IMR-90 (cell line): ENCODE measurements around the gene MCRIP2. TPM values are rescaled to one million over a fixed set of nuclear protein-coding genes. Genes with fewer than 3 reads are reported as not detected.

Experiments
- ATAC-seq: fragments of 200-7000 bp; cut with Tn5 transposase; 2 replicates; pipeline ENCODE4 v1.9.1; 2020; ENCODE audit warnings: low read depth, mild to moderate bottlenecking, moderate library complexity
- BruUV-seq: library from RNA; stranded (reverse); fragments of 400-500 nt; replicated peaks from 2 replicates; lab custom pipeline; 2021; lab: Mats Ljungman, UMichigan
- CTCF ChIA-PET: fragments of 300-600 bp; formaldehyde crosslinking; extraction: SDS; loops from one replicate; lab custom pipeline; 2021; ENCODE audit warnings: antibody characterized with exemption; lab: Yijun Ruan, JAX
- POLR2A ChIA-PET: fragments of 300-600 bp; sonication (Branson Sonifier 250); formaldehyde crosslinking; loops from one replicate; lab custom pipeline; 2022; ENCODE audit warnings: antibody characterized with exemption; ENCODE audit not compliant: unreplicated experiment; lab: Charles Lee
- DNase-seq: peaks from one replicate; pipeline ENCODE4 v3.0.0; 2013
- H2AFZ ChIP-seq: replicated peaks from 2 replicates; pipeline ENCODE3; 2013; ENCODE audit warnings: low read length, mild to moderate bottlenecking; ENCODE audit not compliant: poor library complexity
- H2AK5ac ChIP-seq: 2 replicates; pipeline ENCODE4 v1.6.1; 2013; ENCODE audit warnings: low read depth, low read length, inconsistent platforms
- H2AK9ac ChIP-seq: replicated peaks from 2 replicates; pipeline ENCODE3; 2013; ENCODE audit warnings: mild to moderate bottlenecking, low read depth, low read length, moderate library complexity; ENCODE audit not compliant: poor library complexity
- H2BK120ac ChIP-seq: 2 replicates; pipeline ENCODE4 v1.6.1; 2013; ENCODE audit warnings: low read depth, low read length, inconsistent platforms
- H2BK15ac ChIP-seq: 3 replicates; pipeline ENCODE4 v1.6.1; 2013; ENCODE audit warnings: low read depth, low read length, inconsistent platforms
- H2BK20ac ChIP-seq: 2 replicates; pipeline ENCODE4 v1.6.1; 2013; ENCODE audit warnings: low read depth, mild to moderate bottlenecking, inconsistent platforms, low read length, moderate library complexity
- H2BK5ac ChIP-seq: 2 replicates; pipeline ENCODE4 v1.6.1; 2013; ENCODE audit warnings: mild to moderate bottlenecking, low read depth, low read length, inconsistent platforms; ENCODE audit not compliant: poor library complexity, severe bottlenecking
- H3K14ac ChIP-seq: replicated peaks from 2 replicates; pipeline ENCODE4 v1.6.1; 2013; ENCODE audit warnings: low read depth, low read length, inconsistent platforms
- H3K18ac ChIP-seq: 2 replicates; pipeline ENCODE4 v1.6.1; 2013; ENCODE audit warnings: low read depth, low read length, control low read depth
- H3K23ac ChIP-seq: 2 replicates; pipeline ENCODE4 v1.6.1; 2013; ENCODE audit warnings: low read depth, low read length, inconsistent platforms
- H3K27ac ChIP-seq: 2 replicates; pipeline ENCODE4 v1.5.1; 2013; ENCODE audit warnings: mild to moderate bottlenecking, control low read depth, low read length; ENCODE audit not compliant: insufficient read depth
- H3K27me3 ChIP-seq: 2 replicates; pipeline ENCODE4 v1.6.1; 2013; ENCODE audit warnings: low read length; ENCODE audit not compliant: control insufficient read depth, insufficient read depth
- H3K36me3 ChIP-seq: 2 replicates; pipeline ENCODE4 v1.6.1; 2013; ENCODE audit warnings: low read length, mixed read lengths; ENCODE audit not compliant: control insufficient read depth, insufficient read depth
- H3K4ac ChIP-seq: 2 replicates; pipeline ENCODE4 v1.6.1; 2013; ENCODE audit warnings: low read depth, low read length, inconsistent platforms
- H3K4me1 ChIP-seq: 2 replicates; pipeline ENCODE4 v1.6.1; 2013; ENCODE audit warnings: low read length, mixed read lengths; ENCODE audit not compliant: control insufficient read depth, insufficient read depth
- H3K4me2 ChIP-seq: 2 replicates; pipeline ENCODE4 v1.6.1; 2013; ENCODE audit warnings: low read depth, mild to moderate bottlenecking, control low read depth, low read length, moderate library complexity
- H3K4me3 ChIP-seq: 2 replicates; pipeline ENCODE4 v1.5.1; 2013; ENCODE audit warnings: low read depth, mild to moderate bottlenecking, control low read depth, low read length, moderate library complexity; ENCODE audit not compliant: insufficient read depth
- H3K56ac ChIP-seq: 2 replicates; pipeline ENCODE4 v1.6.1; 2013; ENCODE audit warnings: low read length, inconsistent platforms; ENCODE audit not compliant: insufficient read depth; ENCODE audit errors: extremely low read depth
- H3K79me1 ChIP-seq, 2 experiments: 2 replicates each; pipeline ENCODE4 v1.6.1; 2013; ENCODE audit warnings: low read length in 2 of 2, inconsistent platforms in 1 of 2, low read depth in 1 of 2
- H3K9ac ChIP-seq: 2 replicates; pipeline ENCODE4 v1.6.1; 2013; ENCODE audit warnings: low read depth, low read length, control low read depth
- H3K9me1 ChIP-seq: 2 replicates; pipeline ENCODE4 v1.6.1; 2013; ENCODE audit warnings: low read length, inconsistent platforms; ENCODE audit not compliant: insufficient read depth
- H3K9me3 ChIP-seq: 2 replicates; pipeline ENCODE4 v1.6.1; 2013; ENCODE audit warnings: low read length; ENCODE audit not compliant: control insufficient read depth, insufficient read depth
- H4K20me1 ChIP-seq: 2 replicates; pipeline ENCODE4 v1.6.1; 2013; ENCODE audit warnings: low read length, inconsistent platforms; ENCODE audit not compliant: insufficient read depth
- H4K5ac ChIP-seq: 2 replicates; pipeline ENCODE4 v1.6.1; 2013; ENCODE audit warnings: mild to moderate bottlenecking, low read depth, low read length, control low read depth
- H4K8ac ChIP-seq, 2 experiments: 2 replicates each; pipeline ENCODE4 v1.6.1; 2013; ENCODE audit warnings: low read depth in 2 of 2, low read length in 2 of 2, control low read depth in 1 of 2, inconsistent platforms in 1 of 2
- H4K91ac ChIP-seq: 2 replicates; pipeline ENCODE4 v1.6.1; 2013; ENCODE audit warnings: low read depth, low read length, inconsistent platforms; ENCODE audit not compliant: insufficient read depth
- BHLHE40 ChIP-seq: fragments of 150-350 bp; IDR thresholded peaks from 2 replicates; pipeline ENCODE4 v1.6.1; 2016; ENCODE audit warnings: mild to moderate bottlenecking, low read depth, low read length
- MXI1 ChIP-seq: IDR thresholded peaks from 2 replicates; pipeline ENCODE4 v1.6.1; 2012; ENCODE audit warnings: low read depth, mild to moderate bottlenecking, low read length, moderate library complexity, borderline replicate concordance
- NFE2L2 ChIP-seq: fragments of 150-350 bp; IDR thresholded peaks from 2 replicates; pipeline ENCODE4 v1.6.1; 2016; ENCODE audit warnings: low read depth, mild to moderate bottlenecking, low read length
- SMC3 ChIP-seq: fragments of 150-350 bp; IDR thresholded peaks from 2 replicates; pipeline ENCODE4 v1.6.1; 2016; ENCODE audit warnings: low read depth, mild to moderate bottlenecking, antibody characterized with exemption, low read length, moderate library complexity
- WGBS, 2 experiments: methylation state at CpG; one replicate each; pipeline versions ENCODE4 v1.1.5 to v1.1.7; 2013; ENCODE audit warnings: missing lambda C conversion rate in 2 of 2; ENCODE audit not compliant: insufficient read length in 1 of 2; ENCODE audit errors: extremely low coverage in 2 of 2; 5-methylcytosine and 5-hydroxymethylcytosine counted together
- dilution Hi-C: fragments of 300-500 bp; cut with HindIII; formaldehyde crosslinking; loops from one replicate; pipeline ENCODE4 v1.14.3; 2018; ENCODE audit warnings: low sequenced_read_pairs; ENCODE audit not compliant: unreplicated experiment
- in situ Hi-C: fragments of 300-500 bp; cut with MboI; formaldehyde crosslinking; loops from 3 replicates; pipeline ENCODE4 v1.14.3; 2019; ENCODE audit warnings: low sequenced_read_pairs, inconsistent platforms, mixed read lengths
- intact Hi-C: fragments of 100-400 bp; cut with micrococcal nuclease; formaldehyde crosslinking; loops from 2 replicates; pipeline ENCODE4 v1.10.0; 2022
- polyA plus RNA-seq, 3 experiments: library from polyadenylated mRNA; depleted of rRNA; stranded (reverse); fragments of >200 nt; gene quantifications; 2 replicates each; pipeline ENCODE4 v1.2.3, GENCODE V29; 2012; ENCODE audit warnings: low replicate concordance in 1 of 3
- total RNA-seq: library from RNA; depleted of rRNA; stranded (reverse); fragments of >200 nt; gene quantifications from 2 replicates; pipeline ENCODE4 v1.2.3, GENCODE V29; 2012

Gene MCRIP2
- total and polyA plus RNA-seq, 2 of the 4 experiments (the other 2 are of a cell fraction) = 6.3 to 19.6 TPM

DNA sequence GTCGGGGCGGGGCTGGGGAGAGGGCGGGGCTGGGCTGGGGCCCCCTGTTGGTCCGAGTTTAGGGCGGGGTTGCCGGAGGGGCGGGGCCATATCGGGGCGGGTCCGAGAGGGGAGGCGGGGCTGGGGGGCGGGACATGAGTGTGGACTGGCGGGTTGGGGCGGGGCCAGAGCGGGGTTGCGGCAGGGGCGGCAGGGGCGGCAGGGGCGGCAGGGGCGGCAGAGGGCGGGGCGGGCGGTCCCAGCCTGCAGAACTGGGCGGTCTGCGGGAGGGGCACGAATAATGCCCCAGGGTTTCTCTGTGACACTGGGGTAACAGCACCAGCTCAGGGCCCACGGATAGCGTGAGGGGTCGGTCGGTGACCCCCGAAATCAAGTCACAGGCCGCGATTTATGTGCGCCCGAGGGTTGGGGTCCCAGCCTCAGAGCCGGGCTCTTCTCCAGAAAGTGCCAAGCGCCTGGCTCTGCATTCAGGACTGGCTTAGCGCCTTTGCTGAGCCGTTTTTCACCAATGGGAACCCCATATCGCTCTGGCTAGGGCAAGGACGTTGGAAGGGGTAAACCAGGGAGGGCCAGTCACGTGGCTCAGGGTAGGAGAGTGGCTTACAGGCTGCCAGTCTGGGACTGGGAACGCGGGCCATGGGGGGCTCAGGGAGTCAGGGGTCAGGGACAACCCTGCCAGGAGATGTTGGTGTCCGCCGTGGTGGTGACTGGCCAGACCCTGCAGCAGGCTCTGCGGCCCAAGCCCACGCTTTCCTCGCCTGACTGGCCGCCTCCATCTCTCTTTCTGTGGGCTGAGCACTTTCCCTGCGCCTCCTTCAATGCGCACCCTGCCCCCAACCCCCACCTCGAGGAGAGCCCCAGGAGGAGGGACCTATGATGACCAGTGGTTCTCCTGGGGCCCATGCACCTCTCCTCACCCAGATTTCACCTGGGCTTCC is 4.3 kb upstream of the MCRIP2 start:
- peak; percentile 81 for DNase-seq
- no peak overlapping the region; the same call in 1 of the 2 replicates for H3K27ac ChIP-seq
- H3K4me3 ChIP-seq = peak overlapping the region; percentile 97
- no peak overlapping the region for H3K14ac ChIP-seq
- POLR2A ChIA-PET = no interaction called here
- WGBS, 2 experiments = 29% methylated on average over 15 of the region's 53 CpGs; no CpG with 5 or more reads in 1 of the 2 experiments
- intact Hi-C loops (loop anchor here (2.0 to 5.0 kb wide), 2 partner anchors 49 to 110 kb away; partner anchors contain the start of gene CAPN15), dilution Hi-C loops (no loop called here), in situ Hi-C loops (no loop called here)
- no TSS peak for BruUV-seq
- H3K4ac ChIP-seq = peak overlapping the region; percentile 69
- no peak overlapping the region for H2BK15ac ChIP-seq
- H2BK120ac ChIP-seq = no peak overlapping the region
- H3K4me2 ChIP-seq = peak overlapping the region; percentile 89
- no peak for TF ChIP-seq NFE2L2
- TF ChIP-seq MXI1 = no peak
- TF ChIP-seq SMC3 = no peak
- no peak for TF ChIP-seq BHLHE40
- H2BK5ac ChIP-seq = peak overlapping the region; percentile 97
- no peak overlapping the region for H3K23ac ChIP-seq
- peak overlapping the region; percentile 32; the same call in 1 of the 2 replicates for H4K5ac ChIP-seq
- H2BK20ac ChIP-seq = no peak overlapping the region
- peaks cover 11% of the 10 kb centered on the region for H3K4me1 ChIP-seq
- H3K27me3 ChIP-seq = no peaks in the 10 kb centered on the region
- H3K9me3 ChIP-seq = no peaks in the 10 kb centered on the region
- peak; percentile 70 for ATAC-seq
- CTCF ChIA-PET = no interaction called here
- H3K18ac ChIP-seq = no peak overlapping the region
- H2AFZ ChIP-seq = peak overlapping the region; percentile 100
- peaks cover 0 to 27% of the 10 kb centered on the region in 2 experiments; a peak in 2 of 4 replicates for H3K79me1 ChIP-seq
- peak overlapping the region; percentile 47 for H2AK9ac ChIP-seq
- peak overlapping the region; percentile 93; the same call in 1 of the 2 replicates for H3K9ac ChIP-seq
- H3K56ac ChIP-seq = no peak overlapping the region
- peak overlapping the region in 1 of 2 experiments; percentile 70; a peak in 1 of 4 replicates for H4K8ac ChIP-seq
- peaks cover 8% of the 10 kb centered on the region; the same call in 1 of the 2 replicates for H3K9me1 ChIP-seq
- peaks cover 4% of the 10 kb centered on the region for H4K20me1 ChIP-seq
- H4K91ac ChIP-seq = no peak overlapping the region
- 0 out of 2 replicates have a peak overlapping the region, but pooled peaks have one; percentile 11 for H2AK5ac ChIP-seq
- peaks cover 12% of the 10 kb centered on the region; the same call in 1 of the 2 replicates for H3K36me3 ChIP-seq
